Measurements from ENCODE around the gene DCTN4. TPM values are rescaled to one million over a fixed set of nuclear protein-coding genes. Genes with fewer than 3 reads are reported as not detected.
A peak's percentile ranks its signal among the peaks of the same experiment; 100 is the strongest.

Gene DCTN4
- total RNA-seq, 1 experiment from 2014 or later = 66.8 TPM

DNA sequence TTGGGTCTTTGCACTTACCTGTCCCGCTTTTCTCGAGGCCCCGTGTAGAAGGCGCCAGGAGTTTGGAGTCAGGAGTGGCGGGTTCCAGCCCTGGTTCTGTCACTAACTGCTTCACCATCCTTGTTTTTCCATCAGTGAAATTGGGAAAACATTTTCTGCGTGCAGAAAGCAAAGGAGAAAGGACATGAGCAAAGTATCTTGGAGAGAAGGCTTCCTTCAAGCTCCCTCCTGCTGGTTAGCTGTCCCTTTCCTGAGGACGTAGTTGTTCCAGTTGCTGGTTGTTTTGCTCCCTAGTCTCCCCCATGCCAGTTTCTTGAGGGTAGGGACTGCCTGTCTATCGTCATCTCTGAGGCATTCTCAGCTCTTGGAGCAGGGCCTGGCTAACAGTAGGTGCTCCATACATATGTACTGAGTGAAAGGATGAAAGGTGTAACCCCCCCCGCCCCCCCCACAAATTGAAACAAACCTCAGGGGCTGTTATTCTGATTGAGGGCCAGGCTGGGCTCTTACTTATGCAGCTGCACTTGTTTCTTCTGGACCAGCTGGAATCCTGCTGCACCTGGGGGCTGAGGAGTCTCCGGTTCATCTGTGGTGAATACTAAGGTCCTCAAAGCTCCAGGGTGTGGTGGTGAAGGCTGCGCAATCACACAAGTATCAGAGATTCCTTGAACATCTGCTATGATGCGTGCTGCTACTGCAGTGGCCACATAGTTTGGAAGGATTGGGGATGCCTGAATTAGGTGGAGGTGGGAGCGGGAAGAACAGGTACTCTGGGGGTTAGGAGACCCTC, 20.8 kb upstream of the DCTN4 start:
- in situ Hi-C loops (cut with HindIII; ENCODE audit: low pct_unique_long_range_greater_than_20kb, low sequenced_read_pairs) = no loop called here
- BruUV-seq (replicated peaks) = no TSS peak
- Histone ChIP-seq H3K27me3 (ENCODE audit: control insufficient read depth, insufficient read depth, low read length) (no peaks in the 10 kb centered on the region), H3K27ac (ENCODE audit: low read length) (peak overlapping the region; percentile 86), H3K36me3 (ENCODE audit: control insufficient read depth, insufficient read depth, low read length) (peaks cover 2% of the 10 kb centered on the region; the same call in 1 of the 2 replicates), H3K4me1 (ENCODE audit: control insufficient read depth, insufficient read depth, low read length) (peaks cover 57% of the 10 kb centered on the region), H3K9me3 (ENCODE audit: control insufficient read depth, insufficient read depth, low read depth, low read length) (no peaks in the 10 kb centered on the region), H3K4me3 (ENCODE audit: low read depth in 2 of 2, low read length in 2 of 2) (peak overlapping the region; percentile 87 to 88)
- intact Hi-C loops (cut with micrococcal nuclease; ENCODE audit: unreplicated experiment) = no loop called here
- ChIA-PET CTCF (interaction anchor here (0.6 to 1.5 kb wide), 4 partner anchors 67 to 384 kb away, joined by 3 to 7 read pairs (median 4); partner anchors contain the start of genes IRGM and RBM22), POLR2A (interaction anchor here (0.7 kb wide), 1 partner anchor 16 kb away, joined by 3 read pairs; no protein-coding TSS in a partner anchor)
- no peak for DNase-seq (ENCODE audit: low read depth, low spot score)
- no peak for TF ChIP-seq TCF7L2 (IDR thresholded peaks at IDR 0.05; ENCODE audit: low read depth, low read length)
- TF ChIP-seq REST (IDR thresholded peaks at IDR 0.05; ENCODE audit: insufficient read depth in 1 of 2, low read depth in 2 of 2, low read length in 1 of 2) = no peak
- TF ChIP-seq SIN3A (IDR thresholded peaks at IDR 0.05; ENCODE audit: borderline replicate concordance, insufficient read depth, low read depth, low read length) = no peak; the same call in 1 of the 2 replicates
- peak; percentile 52; the same call in 1 of the 2 replicates for TF ChIP-seq CTCF (IDR thresholded peaks at IDR 0.05)
- ATAC-seq = no peak

GRCh38 chr5:150778517-150779396, 19.9 kb upstream of the DCTN4 start, which contains the start of gene SMIM3:
SMIM3 (plus strand) TSS chr5:150778757; CDS start chr5:150795441, 16,684 bp downstream.
- ChIA-PET CTCF (interaction anchor here (0.6 to 1.5 kb wide), 5 partner anchors 11 to 131 kb away, joined by 3 to 7 read pairs (median 4); partner anchors contain the start of genes IRGM and RBM22), POLR2A (interaction anchor here (0.7 kb wide), 1 partner anchor 311 kb away, joined by 5 read pairs; no protein-coding TSS in a partner anchor)
- Histone ChIP-seq H3K4me3 (ENCODE audit: low read depth in 2 of 2, low read length in 2 of 2) (peak within 1 kb of the TSS; percentile 87 to 88), H3K27me3 (ENCODE audit: control insufficient read depth, insufficient read depth, low read length) (no peaks in the 10 kb centered on the region), H3K27ac (ENCODE audit: low read length) (peak within 1 kb of the TSS; percentile 86), H3K4me1 (ENCODE audit: control insufficient read depth, insufficient read depth, low read length) (peaks cover 54% of the 10 kb centered on the region), H3K36me3 (ENCODE audit: control insufficient read depth, insufficient read depth, low read length) (peaks cover 2% of the 10 kb centered on the region; the same call in 1 of the 2 replicates), H3K9me3 (ENCODE audit: control insufficient read depth, insufficient read depth, low read depth, low read length) (no peaks in the 10 kb centered on the region)
- no TSS peak for BruUV-seq (replicated peaks)
- DNase-seq (ENCODE audit: low read depth, low spot score) (no peak), ATAC-seq (peak; percentile 82)
- TF ChIP-seq SIN3A (IDR thresholded peaks at IDR 0.05; ENCODE audit: borderline replicate concordance, insufficient read depth, low read depth, low read length) = peak; percentile 63; the same call in 1 of the 2 replicates
- no peak for TF ChIP-seq TCF7L2 (IDR thresholded peaks at IDR 0.05; ENCODE audit: low read depth, low read length)
- TF ChIP-seq CTCF (IDR thresholded peaks at IDR 0.05) = peak; percentile 79
- TF ChIP-seq POLR2AphosphoS5 (IDR thresholded peaks at IDR 0.05; ENCODE audit: low read depth, low read length) = peak; percentile 55
- 0 out of 4 replicates have a peak, but pooled peaks of 1 of the 2 experiments have one; percentile 27 for TF ChIP-seq REST (IDR thresholded peaks at IDR 0.05; ENCODE audit: insufficient read depth in 1 of 2, low read depth in 2 of 2, low read length in 1 of 2)
- in situ Hi-C loops (cut with HindIII; ENCODE audit: low pct_unique_long_range_greater_than_20kb, low sequenced_read_pairs) (no loop called here), intact Hi-C loops (cut with micrococcal nuclease; ENCODE audit: unreplicated experiment) (no loop called here)

All from Panc1 (cell line).